Smooth muscle cell (in vitro differentiated cells): ENCODE results near the gene MIPOL1. TPM values are rescaled to one million over a fixed set of nuclear protein-coding genes. Genes with fewer than 3 reads are reported as not detected.

ENCODE experiments used
- DNase-seq: peaks from one replicate; lab custom pipeline; 2025; ENCODE audit not compliant: unreplicated experiment; lab: John Stamatoyannopoulos, UW
- H2AFZ ChIP-seq: fragments of 200-600 bp; sonication (generic); 2 replicates; pipeline ENCODE4 v1.6.0; 2016; ENCODE audit warnings: antibody characterized with exemption, low read depth, mild to moderate bottlenecking
- H3F3A ChIP-seq: fragments of 200-600 bp; sonication (generic); 2 replicates; pipeline ENCODE4 v1.6.0; 2017; ENCODE audit warnings: antibody characterized with exemption, low read depth
- H3K27ac ChIP-seq: fragments of 200-600 bp; sonication (generic); 2 replicates; pipeline ENCODE4 v1.5.1; 2016; ENCODE audit warnings: low read depth, mild to moderate bottlenecking
- H3K27me3 ChIP-seq: fragments of 200-600 bp; sonication (generic); 2 replicates; pipeline ENCODE4 v1.6.1; 2016; ENCODE audit warnings: low read depth, mild to moderate bottlenecking
- H3K36me3 ChIP-seq: fragments of 200-600 bp; sonication (generic); 2 replicates; pipeline ENCODE4 v1.5.1; 2016; ENCODE audit warnings: low read depth
- H3K4me1 ChIP-seq: fragments of 200-600 bp; sonication (generic); 2 replicates; pipeline ENCODE4 v1.5.1; 2016; ENCODE audit warnings: low read depth
- H3K4me2 ChIP-seq: fragments of 200-600 bp; sonication (generic); 2 replicates; pipeline ENCODE4 v1.6.0; 2016; ENCODE audit warnings: mild to moderate bottlenecking
- H3K4me3 ChIP-seq: fragments of 200-600 bp; sonication (generic); 2 replicates; pipeline ENCODE4 v1.5.1; 2016; ENCODE audit warnings: mild to moderate bottlenecking
- H3K79me2 ChIP-seq: fragments of 200-600 bp; sonication (generic); 2 replicates; pipeline ENCODE4 v1.6.0; 2016; ENCODE audit warnings: low read depth, mild to moderate bottlenecking
- H3K9ac ChIP-seq: fragments of 200-600 bp; sonication (generic); 2 replicates; pipeline ENCODE4 v1.6.0; 2016; ENCODE audit warnings: low read depth
- H3K9me3 ChIP-seq: fragments of 200-600 bp; sonication (generic); replicated peaks from 2 replicates; pipeline ENCODE4 v1.5.1; 2016; ENCODE audit warnings: low read depth
- H4K20me1 ChIP-seq: fragments of 200-600 bp; sonication (generic); 2 replicates; pipeline ENCODE4 v1.6.0; 2016; ENCODE audit warnings: low read depth
- CTCF ChIP-seq: fragments of 200-600 bp; sonication (generic); IDR thresholded peaks from 2 replicates; pipeline ENCODE4 v1.5.1; 2017; ENCODE audit warnings: borderline replicate concordance, mild to moderate bottlenecking, antibody characterized with exemption; ENCODE audit not compliant: insufficient read depth, poor library complexity, severe bottlenecking
- WGBS: methylation state at CpG from one replicate; pipeline ENCODE4 v1.1.7; 2016; ENCODE audit warnings: low lambda C conversion rate; 5-methylcytosine and 5-hydroxymethylcytosine counted together
- polyA plus RNA-seq: library from polyadenylated mRNA; unstranded; fragments of >200 nt; fragmentation: Nextera tagmentation; extraction: Ambion mirVana; gene quantifications from 2 replicates; pipeline ENCODE4 v1.2.1, GENCODE V29; 2016
- total RNA-seq: library from RNA; depleted of rRNA; stranded (reverse); fragments of >200 nt; gene quantifications from 2 replicates; pipeline ENCODE4 v1.2.3, GENCODE V29; 2014

The MIPOL1 gene
- total and polyA plus RNA-seq, 2 experiments from 2014 or later, result 3.2 to 5.1 TPM

GRCh38 chr14:37413050-37413449, 215.3 kb downstream of the MIPOL1 start:
- H3K4me1 ChIP-seq, result no peaks in the 10 kb centered on the region
- no peak for DNase-seq
- H3K27me3 ChIP-seq, result no peaks in the 10 kb centered on the region
- no peak overlapping the region for H3K4me3 ChIP-seq
- H4K20me1 ChIP-seq, result no peaks in the 10 kb centered on the region
- H3K27ac ChIP-seq, result no peak overlapping the region
- H3K9me3 ChIP-seq, result no peaks in the 10 kb centered on the region
- H3F3A ChIP-seq, result no peaks in the 10 kb centered on the region
- WGBS, result 94% methylated on average over 1 of the region's 1 CpG
- TF ChIP-seq CTCF, result no peak
- H3K79me2 ChIP-seq, result no peaks in the 10 kb centered on the region
- no peak overlapping the region for H3K4me2 ChIP-seq
- no peaks in the 10 kb centered on the region for H3K36me3 ChIP-seq
- no peak overlapping the region for H2AFZ ChIP-seq
- no peak overlapping the region for H3K9ac ChIP-seq

DNA sequence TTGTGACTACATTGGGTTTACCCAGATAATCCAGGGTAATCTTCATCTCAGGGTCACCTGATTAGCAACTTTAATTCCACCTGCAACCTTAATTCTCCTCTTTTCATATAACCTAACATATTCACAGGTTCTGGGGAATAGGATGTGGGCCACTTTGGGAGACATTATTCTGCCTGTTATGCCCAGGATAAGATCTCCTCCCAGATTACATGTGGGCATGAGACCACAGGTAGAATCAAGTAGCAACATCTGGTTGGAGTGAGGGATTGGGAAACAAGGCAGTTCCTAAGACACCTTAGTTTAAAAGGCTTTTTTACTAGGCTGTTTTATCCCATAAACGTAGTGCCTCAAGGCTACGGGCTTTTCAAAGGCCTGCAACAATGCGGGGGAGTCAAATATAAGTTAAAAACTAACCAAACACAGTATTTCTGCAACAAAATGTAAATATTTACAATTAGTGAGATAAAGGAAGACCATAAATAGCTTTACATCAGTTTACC, 215.8 kb downstream of the MIPOL1 start:
- Histone ChIP-seq H3F3A (no peaks in the 10 kb centered on the region), H3K4me3 (no peak overlapping the region), H3K27me3 (no peaks in the 10 kb centered on the region), H3K4me1 (no peaks in the 10 kb centered on the region), H3K36me3 (no peaks in the 10 kb centered on the region), H4K20me1 (no peaks in the 10 kb centered on the region), H3K9ac (no peak overlapping the region), H3K4me2 (no peak overlapping the region), H3K79me2 (no peaks in the 10 kb centered on the region), H3K9me3 (no peaks in the 10 kb centered on the region), H2AFZ (no peak overlapping the region), H3K27ac (no peak overlapping the region)
- no peak for TF ChIP-seq CTCF
- no peak for DNase-seq
- WGBS, result 82% methylated on average over 3 of the region's 3 CpGs

- Histone ChIP-seq H3F3A (no peaks in the 10 kb centered on the region), H3K4me2 (no peak overlapping the region), H2AFZ (no peak overlapping the region), H3K4me1 (no peaks in the 10 kb centered on the region), H3K9ac (no peak overlapping the region), H3K79me2 (no peaks in the 10 kb centered on the region), H4K20me1 (no peaks in the 10 kb centered on the region), H3K27ac (no peak overlapping the region), H3K4me3 (no peak overlapping the region), H3K27me3 (no peaks in the 10 kb centered on the region), H3K36me3 (no peaks in the 10 kb centered on the region), H3K9me3 (no peaks in the 10 kb centered on the region)
- DNase-seq, result no peak
- 98% methylated on average over 2 of the region's 2 CpGs for WGBS
- TF ChIP-seq CTCF, result no peak
These were observed 218.5 kb downstream of the MIPOL1 start for GRCh38 chr14:37416264-37416663.

DNA sequence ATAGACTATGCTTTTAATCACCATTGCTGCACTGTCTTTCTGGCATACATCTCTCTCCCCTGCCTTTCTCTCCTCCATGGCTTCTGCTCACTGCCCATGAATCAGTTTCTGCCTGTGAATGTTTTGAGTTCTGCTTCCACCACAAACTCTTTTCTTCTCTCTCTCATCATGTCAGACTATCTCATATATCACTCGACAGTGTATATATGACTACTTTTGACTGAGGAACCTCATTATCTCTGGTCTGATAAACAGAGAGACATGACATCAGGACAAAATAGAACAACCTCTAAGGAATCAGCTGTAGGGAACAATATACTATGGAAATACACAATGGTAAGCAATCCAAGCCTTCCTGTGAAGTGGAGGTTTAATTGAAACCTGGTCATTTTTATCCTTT, 219.4 kb downstream of the MIPOL1 start:
- H3K27ac ChIP-seq, result no peak overlapping the region
- H2AFZ ChIP-seq, result no peak overlapping the region
- no peak for TF ChIP-seq CTCF
- no peaks in the 10 kb centered on the region for H3K4me1 ChIP-seq
- H4K20me1 ChIP-seq, result no peaks in the 10 kb centered on the region
- H3K27me3 ChIP-seq, result no peaks in the 10 kb centered on the region
- H3K9ac ChIP-seq, result no peak overlapping the region
- no peaks in the 10 kb centered on the region for H3F3A ChIP-seq
- DNase-seq, result no peak
- H3K36me3 ChIP-seq, result no peaks in the 10 kb centered on the region
- H3K9me3 ChIP-seq, result no peaks in the 10 kb centered on the region
- 86% methylated on average over 1 of the region's 1 CpG for WGBS
- H3K79me2 ChIP-seq, result no peaks in the 10 kb centered on the region
- H3K4me3 ChIP-seq, result no peak overlapping the region
- H3K4me2 ChIP-seq, result no peak overlapping the region
